ENCODE measurements around the gene NBR1.

GRCh38 chr17:43170140-43170765 is 761 bp upstream of the NBR1 start:
- TF ChIP-seq CTCF (IDR thresholded peaks at IDR 0.05; ENCODE audit: control extremely low read depth in 1 of 3, insufficient read depth in 1 of 3, low read depth in 1 of 3, low read length in 3 of 3), result no peak
- TF ChIP-seq CEBPB (IDR thresholded peaks at IDR 0.05; ENCODE audit: low read depth, low read length), result no peak; the same call in 1 of the 2 replicates
